GM10266 (cell line): ENCODE measurements around the gene PGP.

Experiments
- DNase-seq: peaks from one replicate; pipeline ENCODE4 v3.0.0; 2012; ENCODE audit errors: extremely low spot score
- TF ChIP-seq, protein P1 (sequence below): IDR thresholded peaks from 2 replicates; pipeline ENCODE4 v1.5.1; 2012; ENCODE audit warnings: mild to moderate bottlenecking, low read depth; ENCODE audit not compliant: control insufficient read depth, insufficient read depth; ENCODE audit errors: missing control alignments

Gene PGP

DNA sequence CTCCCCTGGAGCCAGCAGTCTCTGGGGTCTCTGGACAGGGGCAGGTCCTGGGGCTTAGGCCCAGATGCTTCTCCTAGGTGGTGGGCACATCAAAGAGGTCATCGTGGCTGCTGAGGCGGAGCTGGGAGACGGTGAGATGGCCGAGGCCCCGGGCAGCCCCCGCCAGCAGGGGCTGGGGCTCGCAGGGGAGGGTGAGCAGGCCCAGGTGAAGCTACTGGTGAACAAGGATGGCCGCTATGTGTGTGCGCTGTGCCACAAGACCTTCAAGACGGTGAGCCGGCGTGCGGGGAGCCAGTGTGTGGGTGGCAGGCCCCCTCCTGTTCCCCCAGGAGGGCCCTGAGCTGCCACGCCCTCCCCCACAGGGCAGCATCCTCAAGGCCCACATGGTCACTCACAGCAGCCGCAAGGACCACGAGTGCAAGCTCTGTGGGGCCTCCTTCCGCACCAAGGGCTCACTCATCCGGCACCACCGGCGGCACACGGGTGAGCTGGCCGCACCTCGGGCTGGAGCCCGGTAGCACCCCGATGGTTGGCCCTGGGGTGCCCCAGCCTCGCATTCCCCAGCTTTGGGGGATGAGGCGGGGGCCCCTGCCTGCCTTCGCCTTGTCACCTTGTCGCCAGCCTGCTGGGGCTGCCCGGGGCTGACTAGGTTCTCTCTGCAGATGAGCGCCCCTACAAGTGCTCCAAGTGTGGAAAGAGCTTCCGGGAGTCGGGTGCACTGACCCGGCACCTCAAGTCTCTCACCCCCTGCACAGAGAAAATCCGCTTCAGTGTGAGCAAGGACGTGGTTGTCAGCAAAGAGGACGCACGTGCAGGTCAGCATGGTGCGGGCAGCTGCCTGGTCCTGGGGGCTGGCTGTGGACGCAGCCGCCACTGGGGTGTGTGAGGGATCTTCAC is 17.7 kb upstream of the PGP start:
- no peak for DNase-seq
- TF ChIP-seq, protein P1, sequence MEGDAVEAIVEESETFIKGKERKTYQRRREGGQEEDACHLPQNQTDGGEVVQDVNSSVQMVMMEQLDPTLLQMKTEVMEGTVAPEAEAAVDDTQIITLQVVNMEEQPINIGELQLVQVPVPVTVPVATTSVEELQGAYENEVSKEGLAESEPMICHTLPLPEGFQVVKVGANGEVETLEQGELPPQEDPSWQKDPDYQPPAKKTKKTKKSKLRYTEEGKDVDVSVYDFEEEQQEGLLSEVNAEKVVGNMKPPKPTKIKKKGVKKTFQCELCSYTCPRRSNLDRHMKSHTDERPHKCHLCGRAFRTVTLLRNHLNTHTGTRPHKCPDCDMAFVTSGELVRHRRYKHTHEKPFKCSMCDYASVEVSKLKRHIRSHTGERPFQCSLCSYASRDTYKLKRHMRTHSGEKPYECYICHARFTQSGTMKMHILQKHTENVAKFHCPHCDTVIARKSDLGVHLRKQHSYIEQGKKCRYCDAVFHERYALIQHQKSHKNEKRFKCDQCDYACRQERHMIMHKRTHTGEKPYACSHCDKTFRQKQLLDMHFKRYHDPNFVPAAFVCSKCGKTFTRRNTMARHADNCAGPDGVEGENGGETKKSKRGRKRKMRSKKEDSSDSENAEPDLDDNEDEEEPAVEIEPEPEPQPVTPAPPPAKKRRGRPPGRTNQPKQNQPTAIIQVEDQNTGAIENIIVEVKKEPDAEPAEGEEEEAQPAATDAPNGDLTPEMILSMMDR: no peak

DNA sequence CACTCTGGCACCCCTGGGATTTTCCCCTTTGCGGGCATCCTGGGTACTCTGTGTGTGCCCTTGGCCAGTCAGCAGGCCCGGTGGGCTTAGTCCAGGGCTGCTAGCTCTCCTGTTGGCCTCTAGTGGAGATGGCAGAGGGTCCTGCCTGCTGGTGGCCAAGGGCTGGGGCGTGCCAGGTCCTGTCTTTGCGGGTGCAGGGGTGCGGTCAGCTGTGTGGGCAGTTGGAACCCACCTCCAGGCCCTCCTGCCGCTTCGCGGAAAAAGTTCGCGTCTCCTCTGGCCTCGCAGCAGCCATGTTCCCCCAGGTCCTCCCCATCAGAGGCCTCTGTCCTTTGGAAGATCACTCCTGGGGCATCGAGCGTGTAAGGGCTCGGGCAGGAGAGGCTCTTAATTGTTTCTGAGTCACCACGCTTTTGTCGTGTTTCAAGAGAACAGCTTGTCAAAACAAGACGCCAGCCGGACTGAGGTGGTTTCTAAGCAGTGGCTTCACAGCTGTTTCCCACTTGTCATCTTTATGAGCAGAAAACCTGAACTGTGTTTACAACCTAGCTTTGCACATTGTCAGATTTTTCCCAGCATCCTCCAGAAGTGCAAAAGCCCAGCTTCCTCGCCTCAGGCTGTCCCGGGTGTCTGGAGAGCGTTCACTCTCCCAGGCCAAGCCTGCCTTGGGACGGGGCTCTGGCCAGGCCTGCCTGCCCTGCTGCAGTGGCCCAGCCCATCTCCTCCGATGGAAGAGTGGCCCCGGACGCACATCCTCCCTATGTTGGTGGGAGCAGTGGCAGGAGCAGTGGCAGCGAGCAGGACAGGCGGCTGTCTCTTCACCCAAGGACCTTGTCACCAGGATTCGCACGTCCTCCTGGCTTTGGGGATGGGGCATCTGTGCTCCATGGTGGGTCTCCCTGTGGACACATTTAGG is 16.6 kb upstream of the PGP start:
- no peak for DNase-seq
- TF ChIP-seq, protein P1: no peak

DNA sequence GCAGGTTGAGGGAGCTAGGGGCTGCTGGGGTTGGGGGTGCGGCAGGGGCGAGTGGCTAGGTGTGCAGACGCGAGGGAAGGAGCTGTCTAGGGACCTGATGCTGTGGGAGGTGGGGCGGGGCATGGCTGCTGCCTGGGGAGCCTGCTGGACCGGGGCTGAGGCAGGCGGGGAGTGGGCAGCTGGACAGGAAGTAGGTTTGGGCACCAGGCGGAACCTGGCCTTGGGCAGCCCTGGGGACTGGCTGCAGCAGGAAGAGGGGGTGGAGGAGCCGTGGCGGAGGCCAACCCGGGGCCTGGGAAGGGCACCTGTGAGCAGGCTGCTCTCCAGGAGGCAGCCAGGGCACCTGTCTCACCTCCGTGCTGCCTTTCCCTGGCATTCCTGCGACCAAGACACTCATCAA is 15.7 kb upstream of the PGP start:
- DNase-seq: no peak
- TF ChIP-seq, protein P1: no peak

DNA sequence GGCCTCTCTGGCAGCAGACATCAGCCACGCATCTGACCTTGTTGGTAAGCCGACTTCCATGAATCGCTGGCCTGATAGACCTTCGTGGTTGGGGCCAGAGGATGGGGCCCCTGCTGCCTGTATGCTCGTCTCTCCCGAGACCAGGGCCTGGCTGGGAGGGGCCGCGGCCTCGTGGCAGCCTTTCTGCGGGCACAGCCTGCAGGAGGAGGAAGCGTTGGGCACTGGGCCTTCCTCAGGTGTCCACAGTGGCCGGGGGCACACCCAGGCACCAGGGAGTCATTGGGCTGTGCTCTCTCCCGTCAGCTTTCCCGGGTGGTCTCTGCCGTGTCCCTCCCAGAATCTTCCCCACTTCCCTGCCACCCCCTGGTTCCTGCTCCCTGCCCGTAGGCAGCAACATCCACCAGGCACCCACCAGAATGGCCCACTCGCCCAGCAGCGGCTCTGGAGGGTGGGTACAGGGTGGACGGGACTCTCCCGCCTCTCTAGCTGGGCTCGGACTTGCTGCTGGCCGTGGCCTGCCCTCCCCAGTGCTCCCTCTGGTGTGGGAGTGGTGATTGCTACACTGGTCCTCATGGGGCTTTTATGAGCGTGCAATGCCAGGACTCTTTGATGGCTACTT is 15.1 kb upstream of the PGP start:
- no peak for DNase-seq
- TF ChIP-seq, protein P1: no peak

DNA sequence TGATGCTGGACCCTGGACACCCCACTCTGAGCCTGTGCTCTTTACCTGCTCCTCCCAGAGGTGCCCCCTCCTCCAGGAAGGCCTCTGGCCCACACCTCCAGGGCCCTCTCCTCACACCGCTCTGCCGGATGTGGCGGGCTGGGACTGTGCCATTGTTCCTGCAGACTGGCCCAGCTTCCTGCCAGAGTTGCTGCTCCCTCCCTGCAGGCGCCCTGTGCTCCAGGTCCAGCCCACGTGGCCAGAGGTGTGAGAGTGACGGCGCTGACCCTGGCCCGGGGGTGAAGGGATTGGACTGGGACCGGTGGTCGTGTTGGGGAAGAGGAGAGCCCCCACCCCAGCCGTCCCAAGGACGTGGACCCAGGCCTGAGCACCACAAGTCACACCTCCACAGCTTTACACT is 14.5 kb upstream of the PGP start:
- TF ChIP-seq, protein P1: no peak
- no peak for DNase-seq

DNA sequence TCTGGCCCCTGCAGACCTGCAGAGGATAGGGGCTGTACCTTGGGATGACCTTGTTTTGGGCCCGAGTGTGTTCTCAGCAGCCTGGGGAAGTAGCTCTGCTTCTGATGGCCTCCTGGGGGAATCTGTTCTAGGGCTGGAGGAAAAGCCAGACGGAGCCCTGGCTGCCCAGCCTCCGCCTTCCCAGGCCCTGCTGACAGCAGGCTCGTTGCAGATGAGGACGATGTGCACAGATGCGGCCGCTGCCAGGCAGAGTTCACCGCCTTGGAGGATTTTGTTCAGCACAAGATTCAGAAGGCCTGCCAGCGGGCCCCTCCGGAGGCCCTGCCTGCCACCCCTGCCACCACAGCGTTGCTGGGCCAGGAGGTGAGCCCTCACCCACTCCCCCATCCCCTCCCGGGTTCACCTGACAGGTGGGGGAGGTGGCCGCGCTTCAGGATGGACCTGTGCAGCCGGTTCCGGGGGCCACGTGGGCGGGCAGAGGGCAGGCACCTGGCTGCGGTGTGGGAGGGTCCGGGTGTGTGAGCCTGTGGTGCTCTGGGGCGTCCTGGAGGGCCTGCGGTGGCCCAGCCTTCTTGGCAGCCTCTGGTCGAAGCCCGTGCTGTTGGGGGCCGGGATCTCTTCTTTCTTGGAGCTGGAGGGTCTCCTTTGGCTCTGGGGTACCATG is 13.7 kb upstream of the PGP start:
- no peak for DNase-seq
- TF ChIP-seq, protein P1: no peak
